ENCODE results near the gene GABRG3. TPM values are rescaled to one million over a fixed set of nuclear protein-coding genes. Genes with fewer than 3 reads are reported as not detected.
"Not testable (repeated sequence)": the region's sequence is repeated elsewhere in the genome, so short reads cannot be mapped to it uniquely, and the experiment has no call there.

The GABRG3 gene
- total RNA-seq, 1 donor from 2014 or later = not detected

GRCh38 chr15:27176785-27177406, 205.9 kb downstream of the GABRG3 start:
- FAIRE-seq = no peak
- H3K4me3 ChIP-seq (ENCODE audit: low read depth, low read length) = no peak overlapping the region
- H3K27me3 ChIP-seq (ENCODE audit: control insufficient read depth, insufficient read depth, low read length) = no peaks in the 10 kb centered on the region
- H3K36me3 ChIP-seq (ENCODE audit: control insufficient read depth, insufficient read depth, low read length) = no peaks in the 10 kb centered on the region
- no peak for DNase-seq (ENCODE audit: low read depth)
- no peak for TF ChIP-seq CTCF (IDR thresholded peaks at IDR 0.05; ENCODE audit: insufficient read depth, low read length, severe bottlenecking)

- DNase-seq (ENCODE audit: low read depth) = no peak
- no peak for FAIRE-seq
- H3K36me3 ChIP-seq (ENCODE audit: control insufficient read depth, insufficient read depth, low read length) = no peaks in the 10 kb centered on the region
- no peak overlapping the region for H3K4me3 ChIP-seq (ENCODE audit: low read depth, low read length)
- no peak for TF ChIP-seq CTCF (IDR thresholded peaks at IDR 0.05; ENCODE audit: insufficient read depth, low read length, severe bottlenecking)
- no peaks in the 10 kb centered on the region for H3K27me3 ChIP-seq (ENCODE audit: control insufficient read depth, insufficient read depth, low read length)
Observed at GRCh38 chr15:27179789-27180188, 208.8 kb downstream of the GABRG3 start.

- no peak for FAIRE-seq
- no peak for TF ChIP-seq CTCF (IDR thresholded peaks at IDR 0.05; ENCODE audit: insufficient read depth, low read length, severe bottlenecking)
Observed at GRCh38 chr15:27182561-27183110, 211.7 kb downstream of the GABRG3 start.

GRCh38 chr15:27183201-27183600, 212.2 kb downstream of the GABRG3 start:
- DNase-seq (ENCODE audit: low read depth) (no peak), FAIRE-seq (no peak)
- Histone ChIP-seq H3K27me3 (ENCODE audit: control insufficient read depth, insufficient read depth, low read length) (no peaks in the 10 kb centered on the region), H3K4me3 (ENCODE audit: low read depth, low read length) (no peak overlapping the region), H3K36me3 (ENCODE audit: control insufficient read depth, insufficient read depth, low read length) (no peaks in the 10 kb centered on the region)
- TF ChIP-seq CTCF (IDR thresholded peaks at IDR 0.05; ENCODE audit: insufficient read depth, low read length, severe bottlenecking) = no peak

More at GRCh38 chr15:27182561-27183110, 211.7 kb downstream of the GABRG3 start:
- Histone ChIP-seq H3K27me3 (ENCODE audit: control insufficient read depth, insufficient read depth, low read length) (no peaks in the 10 kb centered on the region), H3K4me3 (ENCODE audit: low read depth, low read length) (no peak overlapping the region), H3K36me3 (ENCODE audit: control insufficient read depth, insufficient read depth, low read length) (no peaks in the 10 kb centered on the region)
- DNase-seq (ENCODE audit: low read depth) = no peak

GRCh38 chr15:27191515-27191914, 220.5 kb downstream of the GABRG3 start:
- H3K4me3 ChIP-seq (ENCODE audit: low read depth, low read length); FAIRE-seq; H3K27me3 ChIP-seq (ENCODE audit: control insufficient read depth, insufficient read depth, low read length); DNase-seq (ENCODE audit: low read depth); H3K36me3 ChIP-seq (ENCODE audit: control insufficient read depth, insufficient read depth, low read length): not testable (repeated sequence)

- FAIRE-seq = no peak
- no peaks in the 10 kb centered on the region for H3K36me3 ChIP-seq (ENCODE audit: control insufficient read depth, insufficient read depth, low read length)
- no peak for DNase-seq (ENCODE audit: low read depth)
- no peak for TF ChIP-seq CTCF (IDR thresholded peaks at IDR 0.05; ENCODE audit: insufficient read depth, low read length, severe bottlenecking)
- H3K27me3 ChIP-seq (ENCODE audit: control insufficient read depth, insufficient read depth, low read length) = no peaks in the 10 kb centered on the region
- no peak overlapping the region for H3K4me3 ChIP-seq (ENCODE audit: low read depth, low read length)
Observed at GRCh38 chr15:27196691-27197090, 225.7 kb downstream of the GABRG3 start.
